GM12878 (cell line): ENCODE measurements around the gene ANO6. TPM values are rescaled to one million over a fixed set of nuclear protein-coding genes. Genes with fewer than 3 reads are reported as not detected.

Experiments used
- ATAC-seq: fragments of 200-7000 bp; cut with Tn5 transposase; 3 replicates; pipeline ENCODE4 v1.9.1; 2020; ENCODE audit warnings: mild to moderate bottlenecking, moderate library complexity
- BruUV-seq: library from RNA; stranded (reverse); fragments of 400-500 nt; replicated peaks from 2 replicates; lab custom pipeline; 2021; lab: Mats Ljungman, UMichigan
- CTCF ChIA-PET: fragments of 300-600 bp; sonication (Branson Sonifier 250); formaldehyde crosslinking; extraction: SDS; loops from one replicate; lab custom pipeline; 2021; ENCODE audit warnings: inconsistent platforms; lab: Yijun Ruan, JAX
- POLR2A ChIA-PET: fragments of 350-600 bp; formaldehyde crosslinking; extraction: SDS; loops from one replicate; lab custom pipeline; 2021; ENCODE audit warnings: inconsistent platforms; lab: Charles Lee
- RAD21 ChIA-PET: fragments of 300-600 bp; sonication (Branson Sonifier 250); formaldehyde crosslinking; loops from one replicate; lab custom pipeline; 2023; ENCODE audit warnings: antibody characterized with exemption; ENCODE audit not compliant: unreplicated experiment; lab: Charles Lee
- SMC1A ChIA-PET: fragments of 300-600 bp; sonication (Branson Sonifier 250); formaldehyde crosslinking; loops from one replicate; lab custom pipeline; 2023; ENCODE audit not compliant: unreplicated experiment, uncharacterized antibody; lab: Charles Lee
- DNase-seq: peaks from one replicate; pipeline ENCODE4 v3.0.0-alpha.2; 2011; ENCODE audit warnings: low read depth, low spot score
- FAIRE-seq: peaks from 3 replicates; lab custom pipeline; 2011; peaks lifted over from hg19 to GRCh38; lab: Jason Lieb, UNC
- H2AFZ ChIP-seq: 2 replicates; pipeline ENCODE4 v1.6.0; 2011; ENCODE audit warnings: low read depth, low read length, control low read depth; ENCODE audit not compliant: control insufficient read depth
- H3K27ac ChIP-seq: 2 replicates; pipeline ENCODE4 v1.5.1; 2011; ENCODE audit warnings: control low read depth; ENCODE audit not compliant: control insufficient read depth, insufficient read depth
- H3K27me3 ChIP-seq, 2 experiments: replicated peaks in 1 of 2; 2 replicates each; pipeline versions ENCODE4 v1.6.0 to v1.6.1; 2011; ENCODE audit warnings: low read length in 1 of 2; ENCODE audit not compliant: control insufficient read depth in 2 of 2, insufficient read depth in 2 of 2
- H3K36me3 ChIP-seq, 2 experiments: 2 replicates each; pipeline ENCODE4 v1.5.1; 2011; ENCODE audit warnings: low read length in 1 of 2; ENCODE audit not compliant: control insufficient read depth in 2 of 2, insufficient read depth in 2 of 2
- H3K4me1 ChIP-seq: 2 replicates; pipeline ENCODE4 v1.6.1; 2011; ENCODE audit warnings: mild to moderate bottlenecking, low read length, moderate library complexity, mixed read lengths; ENCODE audit not compliant: control insufficient read depth, insufficient read depth
- H3K4me2 ChIP-seq: 2 replicates; pipeline ENCODE4 v1.6.0; 2011; ENCODE audit warnings: control low read depth; ENCODE audit not compliant: control insufficient read depth, insufficient read depth
- H3K4me3 ChIP-seq: fragments of 200-600 bp; sonication (generic); 2 replicates; pipeline ENCODE4 v1.5.1; 2016
- H3K79me2 ChIP-seq: 2 replicates; pipeline ENCODE4 v1.6.0; 2011; ENCODE audit warnings: low read length; ENCODE audit not compliant: control insufficient read depth, insufficient read depth
- H3K9ac ChIP-seq: 2 replicates; pipeline ENCODE4 v1.8.0; 2011; ENCODE audit warnings: low read length, control low read depth, mixed read lengths; ENCODE audit not compliant: control insufficient read depth, insufficient read depth
- H3K9me3 ChIP-seq: replicated peaks from 3 replicates; pipeline ENCODE4 v1.5.1; 2011; ENCODE audit warnings: mild to moderate bottlenecking, low read length; ENCODE audit not compliant: control insufficient read depth, insufficient read depth
- H4K20me1 ChIP-seq: 2 replicates; pipeline ENCODE4 v1.6.0; 2011; ENCODE audit not compliant: control insufficient read depth, insufficient read depth
- CHD2 ChIP-seq: IDR thresholded peaks from 2 replicates; pipeline ENCODE4 v1.6.1; 2011; ENCODE audit warnings: low read depth, low read length, improper control_type of control experiment, borderline replicate concordance
- LARP7 ChIP-seq: fragments of 450-650 bp; IDR thresholded peaks from 2 replicates; pipeline ENCODE4 v1.6.1; 2017; ENCODE audit warnings: mild to moderate bottlenecking
- MEF2B ChIP-seq: fragments of 450-650 bp; IDR thresholded peaks from 2 replicates; pipeline ENCODE4 v1.6.1; 2018; ENCODE audit warnings: mild to moderate bottlenecking, moderate library complexity; ENCODE audit not compliant: partially characterized antibody, poor library complexity, severe bottlenecking
- NBN ChIP-seq: fragments of 450-650 bp; IDR thresholded peaks from 2 replicates; pipeline ENCODE4 v1.6.1; 2016
- NR2C2 ChIP-seq: IDR thresholded peaks from 2 replicates; pipeline ENCODE4 v1.6.1; 2011; ENCODE audit warnings: borderline replicate concordance, low read depth; ENCODE audit not compliant: control insufficient read depth, insufficient read length
- PML ChIP-seq: IDR thresholded peaks from 2 replicates; pipeline ENCODE4 v1.6.1; 2012; ENCODE audit warnings: low read length, inconsistent platforms
- WGBS: methylation state at CpG from one replicate; pipeline ENCODE4 v1.1.6; 2016; ENCODE audit warnings: low lambda C conversion rate; ENCODE audit not compliant: insufficient replicate concordance, insufficient coverage; ENCODE audit errors: missing lambda C conversion rate; 5-methylcytosine and 5-hydroxymethylcytosine counted together
- in situ Hi-C: fragments of 300-500 bp; cut with MboI; formaldehyde crosslinking; loops from 9 replicates; pipeline ENCODE4 v1.14.3; 2018; ENCODE audit warnings: mixed read lengths
- intact Hi-C: fragments of 100-400 bp; cut with micrococcal nuclease; formaldehyde crosslinking; loops from one replicate; pipeline ENCODE4 v1.14.2; 2022; ENCODE audit not compliant: unreplicated experiment
- polyA plus RNA-seq, 11 experiments: library from polyadenylated mRNA; depleted of rRNA in 4 of 11; unstranded in 6 of 11; stranded (reverse) in 5 of 11; fragments of >200 nt; fragmentation: Nextera tagmentation in 4 of 11; fragmentation: Illumina TruSeq in 1 of 11; extraction: Ambion mirVana in 4 of 11; extraction: Trizol in 1 of 11; gene quantifications; 1 replicate in 1 of 11; 2 replicates in 10 of 11; pipeline versions ENCODE4 v1.2.1 to v1.2.3, GENCODE V29; 2011 to 2016; ENCODE audit warnings: inconsistent platforms in 2 of 11, missing spikeins in 2 of 11, low read depth in 1 of 11
- total RNA-seq, 4 experiments: library from RNA; depleted of rRNA in 3 of 4; stranded (reverse); fragments of >200 nt in 3 of 4; fragmentation: Illumina TruSeq in 1 of 4; extraction: Trizol in 1 of 4; gene quantifications; 2 replicates each; pipeline versions ENCODE4 v1.2.1 to v1.2.3, GENCODE V29; 2013 to 2021
- TF ChIP-seq, protein P1 (sequence below): fragments of 450-650 bp; IDR thresholded peaks from 2 replicates; pipeline ENCODE4 v1.6.1; 2017; ENCODE audit warnings: borderline replicate concordance
- TF ChIP-seq, protein P2 (sequence below): fragments of 450-650 bp; conservative IDR thresholded peaks from 2 replicates; pipeline ENCODE4 v1.6.1; 2017; ENCODE audit warnings: mild to moderate bottlenecking, moderate library complexity

The ANO6 gene
- total and polyA plus RNA-seq, 10 of the 15 experiments (the other 5 are each of a cell fraction or from before 2014, with no cell fraction given): 4.6 to 30.3 (median 26.0) TPM

DNA sequence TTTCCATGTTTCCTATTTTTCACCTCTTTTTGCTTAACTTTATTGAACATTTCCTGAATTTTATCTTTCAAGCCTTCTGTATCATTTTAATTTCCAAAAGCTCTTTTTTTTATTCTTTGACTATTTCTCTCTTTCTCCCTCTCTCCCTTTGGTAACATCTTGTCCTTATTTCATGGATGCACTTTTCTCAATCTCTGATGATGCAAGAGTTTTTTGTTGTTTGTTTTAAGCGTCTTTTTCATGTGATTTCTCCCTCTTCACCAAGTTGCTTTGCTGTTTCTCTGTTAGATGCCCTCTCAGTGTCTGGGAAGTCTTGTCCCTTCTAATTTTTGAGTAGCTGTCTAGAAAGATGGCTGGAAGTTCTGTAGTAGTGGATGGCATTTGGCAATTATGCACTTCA, 62.6 kb downstream of the ANO6 start:
- no peaks in the 10 kb centered on the region for H3K4me1 ChIP-seq
- H3K27me3 ChIP-seq: no peaks in the 10 kb centered on the region
- peaks cover 2% of the 10 kb centered on the region for H3K79me2 ChIP-seq
- intact Hi-C loops: no loop called here
- ATAC-seq (no peak), FAIRE-seq (no peak), DNase-seq (no peak)
- ChIA-PET CTCF (interaction anchor here (2.4 kb wide), 2 partner anchors 9 to 12 kb away, joined by 6 to 8 read pairs; no protein-coding TSS in a partner anchor), POLR2A (no interaction called here), SMC1A (interaction anchor here (0.6 to 1.3 kb wide), 5 partner anchors 9 to 110 kb away, joined by 3 to 4 read pairs (median 3); no protein-coding TSS in a partner anchor), RAD21 (interaction anchor here (1.7 kb wide), 1 partner anchor 9 kb away, joined by 5 read pairs; no protein-coding TSS in a partner anchor)
- no peak overlapping the region for H3K9ac ChIP-seq
- 95% methylated on average over 1 of the region's 1 CpG for WGBS
- in situ Hi-C loops: no loop called here
- no peak for TF ChIP-seq CHD2
- TF ChIP-seq, protein P1, sequence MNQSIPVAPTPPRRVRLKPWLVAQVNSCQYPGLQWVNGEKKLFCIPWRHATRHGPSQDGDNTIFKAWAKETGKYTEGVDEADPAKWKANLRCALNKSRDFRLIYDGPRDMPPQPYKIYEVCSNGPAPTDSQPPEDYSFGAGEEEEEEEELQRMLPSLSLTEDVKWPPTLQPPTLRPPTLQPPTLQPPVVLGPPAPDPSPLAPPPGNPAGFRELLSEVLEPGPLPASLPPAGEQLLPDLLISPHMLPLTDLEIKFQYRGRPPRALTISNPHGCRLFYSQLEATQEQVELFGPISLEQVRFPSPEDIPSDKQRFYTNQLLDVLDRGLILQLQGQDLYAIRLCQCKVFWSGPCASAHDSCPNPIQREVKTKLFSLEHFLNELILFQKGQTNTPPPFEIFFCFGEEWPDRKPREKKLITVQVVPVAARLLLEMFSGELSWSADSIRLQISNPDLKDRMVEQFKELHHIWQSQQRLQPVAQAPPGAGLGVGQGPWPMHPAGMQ: no peak
- TF ChIP-seq NR2C2: no peak
- no peak for TF ChIP-seq MEF2B
- no peak for TF ChIP-seq LARP7
- no peak for TF ChIP-seq NBN
- TF ChIP-seq, protein P2, sequence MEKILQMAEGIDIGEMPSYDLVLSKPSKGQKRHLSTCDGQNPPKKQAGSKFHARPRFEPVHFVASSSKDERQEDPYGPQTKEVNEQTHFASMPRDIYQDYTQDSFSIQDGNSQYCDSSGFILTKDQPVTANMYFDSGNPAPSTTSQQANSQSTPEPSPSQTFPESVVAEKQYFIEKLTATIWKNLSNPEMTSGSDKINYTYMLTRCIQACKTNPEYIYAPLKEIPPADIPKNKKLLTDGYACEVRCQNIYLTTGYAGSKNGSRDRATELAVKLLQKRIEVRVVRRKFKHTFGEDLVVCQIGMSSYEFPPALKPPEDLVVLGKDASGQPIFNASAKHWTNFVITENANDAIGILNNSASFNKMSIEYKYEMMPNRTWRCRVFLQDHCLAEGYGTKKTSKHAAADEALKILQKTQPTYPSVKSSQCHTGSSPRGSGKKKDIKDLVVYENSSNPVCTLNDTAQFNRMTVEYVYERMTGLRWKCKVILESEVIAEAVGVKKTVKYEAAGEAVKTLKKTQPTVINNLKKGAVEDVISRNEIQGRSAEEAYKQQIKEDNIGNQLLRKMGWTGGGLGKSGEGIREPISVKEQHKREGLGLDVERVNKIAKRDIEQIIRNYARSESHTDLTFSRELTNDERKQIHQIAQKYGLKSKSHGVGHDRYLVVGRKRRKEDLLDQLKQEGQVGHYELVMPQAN: no peak
- TF ChIP-seq PML: no peak
- BruUV-seq: no TSS peak
- no peak overlapping the region for H3K4me2 ChIP-seq
- no peak overlapping the region for H3K27ac ChIP-seq
- H4K20me1 ChIP-seq: no peaks in the 10 kb centered on the region
- no peak overlapping the region for H3K4me3 ChIP-seq
- H3K36me3 ChIP-seq: peaks cover 0 to 2% of the 10 kb centered on the region in 2 experiments; a peak in 1 of 4 replicates
- H2AFZ ChIP-seq: no peak overlapping the region
- no peaks in the 10 kb centered on the region for H3K9me3 ChIP-seq
